Coronary artery (tissue), 2 donors: ENCODE data around the gene NUP54.

Source experiments
- DNase-seq: peaks from one replicate; pipeline ENCODE4 v3.0.0-alpha.2; 2017; ENCODE audit warnings: low spot score
- H3K27ac ChIP-seq, 2 donors: fragments of 200-600 bp; sonication (generic); one replicate each; pipeline ENCODE4 v1.5.1; 2016 to 2019
- H3K4me3 ChIP-seq: fragments of 200-600 bp; sonication (generic); 2 replicates; pipeline ENCODE4 v1.5.1; 2016; ENCODE audit warnings: mild to moderate bottlenecking, moderate library complexity
- TF ChIP-seq, protein P1 (sequence below): fragments of 200-600 bp; sonication (generic); IDR thresholded peaks from one replicate; pipeline ENCODE4 v1.5.1; 2019; ENCODE audit warnings: antibody characterized with exemption

The NUP54 gene

DNA sequence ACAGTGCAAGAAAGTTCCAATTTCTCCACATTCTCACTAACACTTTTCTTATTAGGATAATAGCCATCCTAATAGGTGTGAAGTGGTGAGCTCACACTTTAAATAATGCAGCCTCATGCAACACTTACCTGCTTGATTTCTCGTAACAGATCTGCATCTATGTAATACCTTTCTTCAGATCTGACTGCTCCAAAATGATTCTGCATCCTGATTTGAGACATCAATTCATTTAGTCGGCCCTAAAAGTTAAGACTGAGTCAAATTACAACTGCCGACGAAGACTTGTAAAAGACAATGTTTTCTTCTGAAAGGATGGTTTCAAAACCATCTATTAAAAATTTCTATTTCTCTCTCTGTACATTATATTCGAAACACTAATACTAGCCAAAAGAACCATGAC lies 30.7 kb downstream of the NUP54 start:
- H3K4me3 ChIP-seq = no peak overlapping the region
- no peak overlapping the region for H3K27ac ChIP-seq
- DNase-seq = no peak
- TF ChIP-seq, protein P1, sequence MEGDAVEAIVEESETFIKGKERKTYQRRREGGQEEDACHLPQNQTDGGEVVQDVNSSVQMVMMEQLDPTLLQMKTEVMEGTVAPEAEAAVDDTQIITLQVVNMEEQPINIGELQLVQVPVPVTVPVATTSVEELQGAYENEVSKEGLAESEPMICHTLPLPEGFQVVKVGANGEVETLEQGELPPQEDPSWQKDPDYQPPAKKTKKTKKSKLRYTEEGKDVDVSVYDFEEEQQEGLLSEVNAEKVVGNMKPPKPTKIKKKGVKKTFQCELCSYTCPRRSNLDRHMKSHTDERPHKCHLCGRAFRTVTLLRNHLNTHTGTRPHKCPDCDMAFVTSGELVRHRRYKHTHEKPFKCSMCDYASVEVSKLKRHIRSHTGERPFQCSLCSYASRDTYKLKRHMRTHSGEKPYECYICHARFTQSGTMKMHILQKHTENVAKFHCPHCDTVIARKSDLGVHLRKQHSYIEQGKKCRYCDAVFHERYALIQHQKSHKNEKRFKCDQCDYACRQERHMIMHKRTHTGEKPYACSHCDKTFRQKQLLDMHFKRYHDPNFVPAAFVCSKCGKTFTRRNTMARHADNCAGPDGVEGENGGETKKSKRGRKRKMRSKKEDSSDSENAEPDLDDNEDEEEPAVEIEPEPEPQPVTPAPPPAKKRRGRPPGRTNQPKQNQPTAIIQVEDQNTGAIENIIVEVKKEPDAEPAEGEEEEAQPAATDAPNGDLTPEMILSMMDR = no peak

DNA sequence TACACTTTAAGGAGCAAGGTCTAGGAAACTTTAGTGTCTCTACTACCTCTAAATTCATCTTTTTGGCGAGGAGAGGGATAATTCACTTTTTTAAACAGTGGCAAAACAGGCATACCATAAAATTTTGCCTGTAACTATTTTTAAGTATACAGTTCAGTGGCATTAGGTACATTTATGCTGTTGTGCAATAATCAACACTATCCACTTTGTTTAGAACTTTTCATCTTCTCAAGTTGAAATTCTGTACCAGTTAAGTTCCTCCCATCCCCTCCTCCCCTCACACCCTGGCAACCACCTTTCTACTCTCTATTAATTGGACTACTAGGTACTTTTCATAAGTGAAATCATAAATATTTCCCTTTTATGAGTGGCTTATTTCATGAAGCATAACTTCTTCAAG lies 31.4 kb downstream of the NUP54 start:
- Histone ChIP-seq H3K27ac (no peak overlapping the region), H3K4me3 (no peak overlapping the region)
- TF ChIP-seq, protein P1 = no peak
- DNase-seq = no peak

- no peak for DNase-seq
- no peak overlapping the region for H3K27ac ChIP-seq
- no peak overlapping the region for H3K4me3 ChIP-seq
- TF ChIP-seq, protein P1 = no peak
Observed at GRCh38 chr4:76108467-76109181, 39.6 kb downstream of the NUP54 start.

DNA sequence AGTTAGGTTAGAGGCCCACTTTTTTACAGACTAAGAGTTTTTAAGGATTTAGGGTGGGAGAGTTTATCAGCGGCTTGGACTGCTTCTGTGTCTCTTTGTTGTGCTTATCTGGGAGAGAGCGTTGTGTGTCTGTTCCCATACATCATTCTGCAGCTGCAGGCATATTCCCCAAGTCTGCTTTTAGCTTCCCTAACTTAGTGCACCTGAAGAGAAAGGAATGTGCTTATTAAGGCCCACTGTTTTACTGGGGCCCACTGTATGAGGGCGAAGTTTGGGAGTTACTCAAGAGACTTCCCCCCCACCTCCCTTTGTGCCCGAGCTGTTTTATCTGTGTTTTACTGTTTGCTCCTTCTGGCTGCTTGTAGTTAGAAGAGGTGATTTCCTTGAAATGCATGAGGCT lies 41.8 kb downstream of the NUP54 start:
- no peak overlapping the region for H3K4me3 ChIP-seq
- no peak overlapping the region for H3K27ac ChIP-seq
- no peak for DNase-seq
- TF ChIP-seq, protein P1 = no peak

DNA sequence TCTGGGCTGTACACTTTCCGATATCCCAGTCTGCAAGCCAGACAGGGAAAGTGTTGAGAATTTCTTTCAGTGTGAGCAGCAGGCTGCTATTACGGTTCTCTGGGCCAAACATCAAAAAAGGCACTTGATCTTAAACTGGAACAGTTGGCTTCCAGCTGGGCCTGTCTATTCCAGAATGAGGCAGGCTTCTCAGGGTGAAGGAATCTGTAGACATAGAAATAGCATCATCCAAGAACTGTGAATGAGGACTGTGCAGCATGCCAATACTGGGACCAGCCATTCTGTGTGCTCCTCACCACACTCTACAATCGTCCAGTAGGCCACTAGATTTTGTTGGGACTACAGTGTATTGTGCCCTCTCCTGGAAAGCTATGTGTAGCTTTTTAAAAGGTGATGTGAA lies 42.5 kb downstream of the NUP54 start:
- TF ChIP-seq, protein P1 = no peak
- DNase-seq = no peak
- H3K27ac ChIP-seq = no peak overlapping the region
- H3K4me3 ChIP-seq = no peak overlapping the region

DNA sequence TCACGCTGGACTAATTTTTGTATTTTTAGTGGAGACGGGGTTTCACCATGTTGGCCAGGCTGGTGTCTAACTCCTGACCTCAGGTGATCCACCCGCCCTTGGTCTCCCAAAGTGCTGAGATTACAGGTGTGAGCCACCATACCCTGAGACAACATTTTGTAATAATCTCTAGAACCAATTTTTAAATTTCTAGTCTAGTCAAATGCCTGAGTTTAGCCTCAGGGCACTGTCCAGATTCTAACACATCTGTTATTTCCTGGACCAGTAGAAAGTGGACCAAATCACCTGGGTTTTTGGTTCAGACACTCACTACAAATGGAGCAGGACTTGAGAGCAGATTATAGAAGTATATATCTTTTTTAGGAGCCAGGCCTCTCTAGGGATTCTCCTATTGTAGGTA lies 52.1 kb downstream of the NUP54 start:
- Histone ChIP-seq H3K27ac (no peak overlapping the region), H3K4me3 (no peak overlapping the region)
- DNase-seq = no peak
- TF ChIP-seq, protein P1 = no peak

GRCh38 chr4:76095568-76095967 lies 52.6 kb downstream of the NUP54 start:
- Histone ChIP-seq H3K4me3 (no peak overlapping the region), H3K27ac (no peak overlapping the region)
- TF ChIP-seq, protein P1 = no peak
- no peak for DNase-seq
